ENCODE data around the gene SMG5. TPM values are rescaled to one million over a fixed set of nuclear protein-coding genes. Genes with fewer than 3 reads are reported as not detected.

Gene SMG5
- total RNA-seq, 1 experiment from 2014 or later = 140 TPM

GRCh38 chr1:156286061-156286460 is 3.4 kb upstream of the SMG5 start:
- Mint-ChIP-seq H3K27ac (ENCODE audit: low read depth, unreplicated experiment) (no peak overlapping the region), H3K9me3 (ENCODE audit: unreplicated experiment) (no peaks in the 10 kb centered on the region), H3K36me3 (ENCODE audit: insufficient read depth, unreplicated experiment) (peaks cover 24% of the 10 kb centered on the region), H3K4me1 (ENCODE audit: insufficient read depth, unreplicated experiment) (peaks cover 28% of the 10 kb centered on the region), H3K4me3 (ENCODE audit: unreplicated experiment) (no peak overlapping the region), H3K27me3 (ENCODE audit: insufficient read depth, unreplicated experiment) (no peaks in the 10 kb centered on the region)
- CTCF ChIA-PET = interaction anchor here (0.7 to 1.1 kb wide), 2 partner anchors 40 to 219 kb away, joined by 3 read pairs; no protein-coding TSS in a partner anchor
- DNase-seq (ENCODE audit: unreplicated experiment) = no peak
- TF ChIP-seq, protein P1, sequence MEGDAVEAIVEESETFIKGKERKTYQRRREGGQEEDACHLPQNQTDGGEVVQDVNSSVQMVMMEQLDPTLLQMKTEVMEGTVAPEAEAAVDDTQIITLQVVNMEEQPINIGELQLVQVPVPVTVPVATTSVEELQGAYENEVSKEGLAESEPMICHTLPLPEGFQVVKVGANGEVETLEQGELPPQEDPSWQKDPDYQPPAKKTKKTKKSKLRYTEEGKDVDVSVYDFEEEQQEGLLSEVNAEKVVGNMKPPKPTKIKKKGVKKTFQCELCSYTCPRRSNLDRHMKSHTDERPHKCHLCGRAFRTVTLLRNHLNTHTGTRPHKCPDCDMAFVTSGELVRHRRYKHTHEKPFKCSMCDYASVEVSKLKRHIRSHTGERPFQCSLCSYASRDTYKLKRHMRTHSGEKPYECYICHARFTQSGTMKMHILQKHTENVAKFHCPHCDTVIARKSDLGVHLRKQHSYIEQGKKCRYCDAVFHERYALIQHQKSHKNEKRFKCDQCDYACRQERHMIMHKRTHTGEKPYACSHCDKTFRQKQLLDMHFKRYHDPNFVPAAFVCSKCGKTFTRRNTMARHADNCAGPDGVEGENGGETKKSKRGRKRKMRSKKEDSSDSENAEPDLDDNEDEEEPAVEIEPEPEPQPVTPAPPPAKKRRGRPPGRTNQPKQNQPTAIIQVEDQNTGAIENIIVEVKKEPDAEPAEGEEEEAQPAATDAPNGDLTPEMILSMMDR (IDR thresholded peaks at IDR 0.05; ENCODE audit: unreplicated experiment) = no peak
- POLR2A ChIA-PET = interaction anchor here (10.4 kb wide), 1 partner anchor 14 kb away, joined by 210 read pairs; the partner anchor contains the start of genes GLMP and VHLL
- BruUV-seq (replicated peaks) = no TSS peak
- intact Hi-C loops (cut with micrococcal nuclease) = no loop called here

DNA sequence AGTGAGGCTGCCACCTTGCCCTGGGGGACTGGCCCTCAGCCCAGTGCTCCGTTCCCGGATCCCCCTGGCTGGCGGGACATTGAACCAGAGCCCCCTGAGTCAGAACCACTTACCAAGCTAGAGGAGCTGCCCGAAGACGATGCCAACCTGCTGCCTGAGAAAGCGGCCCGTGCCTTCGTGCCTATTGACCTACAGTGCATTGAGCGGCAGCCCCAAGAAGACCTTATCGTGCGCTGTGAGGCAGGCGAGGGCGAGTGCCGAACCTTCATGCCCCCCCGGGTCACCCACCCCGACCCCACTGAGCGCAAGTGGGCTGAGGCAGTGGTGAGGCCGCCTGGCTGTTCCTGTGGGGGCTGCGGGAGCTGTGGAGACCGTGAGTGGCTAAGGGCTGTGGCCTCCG is 2.8 kb upstream of the SMG5 start:
- TF ChIP-seq, protein P1 (IDR thresholded peaks at IDR 0.05; ENCODE audit: unreplicated experiment) = no peak
- no TSS peak for BruUV-seq (replicated peaks)

DNA sequence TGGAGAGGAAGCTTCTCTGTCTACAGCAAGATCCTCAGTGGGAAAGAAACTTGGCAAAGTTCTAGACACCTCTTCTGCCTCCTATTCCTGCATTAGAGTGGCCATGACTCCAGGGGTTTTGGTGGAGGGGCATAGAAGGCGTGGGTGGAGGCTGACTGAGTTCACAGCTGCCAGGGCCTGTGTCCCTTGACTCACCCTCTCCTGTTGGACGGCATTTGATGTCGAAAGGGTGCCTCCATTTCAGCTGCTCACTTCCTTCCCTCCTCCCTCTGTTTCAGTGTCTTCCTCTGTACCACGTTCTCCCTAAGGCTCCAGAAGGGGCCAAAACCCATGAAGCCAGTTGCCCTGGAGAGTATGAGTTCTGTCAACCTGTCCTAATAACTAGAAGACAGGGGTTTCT is 2.1 kb upstream of the SMG5 start:
- intact Hi-C loops (cut with micrococcal nuclease) = loop anchor here (5.0 kb wide), 1 partner anchor 33 kb away; no protein-coding TSS in a partner anchor
- DNase-seq (ENCODE audit: unreplicated experiment) = peak; percentile 51
- POLR2A ChIA-PET = interaction anchor here (1.5 to 10.4 kb wide), 3 partner anchors 15 to 441 kb away, joined by 3 to 210 read pairs (median 45); partner anchors contain the start of genes GLMP and VHLL
- peak overlapping the region; percentile 92 for H3K4me3 Mint-ChIP-seq (ENCODE audit: unreplicated experiment)
- no TSS peak for BruUV-seq (replicated peaks)
- TF ChIP-seq, protein P1 (IDR thresholded peaks at IDR 0.05; ENCODE audit: unreplicated experiment) = no peak
- H3K4me1 Mint-ChIP-seq (ENCODE audit: insufficient read depth, unreplicated experiment) = peaks cover 34% of the 10 kb centered on the region
- H3K27me3 Mint-ChIP-seq (ENCODE audit: insufficient read depth, unreplicated experiment) = no peaks in the 10 kb centered on the region
- no peak overlapping the region for H3K27ac Mint-ChIP-seq (ENCODE audit: low read depth, unreplicated experiment)
- peaks cover 27% of the 10 kb centered on the region for H3K36me3 Mint-ChIP-seq (ENCODE audit: insufficient read depth, unreplicated experiment)
- no peaks in the 10 kb centered on the region for H3K9me3 Mint-ChIP-seq (ENCODE audit: unreplicated experiment)
- CTCF ChIA-PET = interaction anchor here (0.6 to 6.5 kb wide), 6 partner anchors 14 to 220 kb away, joined by 3 to 72 read pairs (median 3); no protein-coding TSS in a partner anchor

More for the DNA sequence above, 2.8 kb upstream of the SMG5 start:
- Mint-ChIP-seq H3K27me3 (ENCODE audit: insufficient read depth, unreplicated experiment) (no peaks in the 10 kb centered on the region), H3K27ac (ENCODE audit: low read depth, unreplicated experiment) (no peak overlapping the region), H3K36me3 (ENCODE audit: insufficient read depth, unreplicated experiment) (peaks cover 24% of the 10 kb centered on the region), H3K4me3 (ENCODE audit: unreplicated experiment) (no peak overlapping the region), H3K4me1 (ENCODE audit: insufficient read depth, unreplicated experiment) (peaks cover 34% of the 10 kb centered on the region), H3K9me3 (ENCODE audit: unreplicated experiment) (no peaks in the 10 kb centered on the region)
- intact Hi-C loops (cut with micrococcal nuclease) = no loop called here
- DNase-seq (ENCODE audit: unreplicated experiment) = no peak
- ChIA-PET POLR2A (interaction anchor here (10.4 kb wide), 1 partner anchor 14 kb away, joined by 210 read pairs; the partner anchor contains the start of genes GLMP and VHLL), CTCF (no interaction called here)

- Mint-ChIP-seq H3K27ac (ENCODE audit: low read depth, unreplicated experiment) (peak within 1 kb of the TSS; percentile 93), H3K4me1 (ENCODE audit: insufficient read depth, unreplicated experiment) (peaks cover 34% of the 10 kb centered on the region), H3K36me3 (ENCODE audit: insufficient read depth, unreplicated experiment) (peaks cover 28% of the 10 kb centered on the region), H3K4me3 (ENCODE audit: unreplicated experiment) (peak within 1 kb of the TSS; percentile 92), H3K9me3 (ENCODE audit: unreplicated experiment) (no peaks in the 10 kb centered on the region), H3K27me3 (ENCODE audit: insufficient read depth, unreplicated experiment) (no peaks in the 10 kb centered on the region)
- ChIA-PET POLR2A (interaction anchor here (1.2 to 10.4 kb wide), 14 partner anchors 10 to 442 kb away, joined by 3 to 210 read pairs (median 10); partner anchors contain the start of genes GLMP, SLC25A44 and VHLL), CTCF (interaction anchor here (0.5 to 6.5 kb wide), 10 partner anchors 12 to 377 kb away, joined by 3 to 72 read pairs (median 3); partner anchors contain the start of gene SLC25A44)
- TF ChIP-seq, protein P1 (IDR thresholded peaks at IDR 0.05; ENCODE audit: unreplicated experiment) = no peak
- BruUV-seq (replicated peaks) = no TSS peak
- intact Hi-C loops (cut with micrococcal nuclease) = loop anchor here (5.0 kb wide), 1 partner anchor 33 kb away; no protein-coding TSS in a partner anchor
- DNase-seq (ENCODE audit: unreplicated experiment) = no peak
Measured at GRCh38 chr1:156284112-156284511, 1.5 kb upstream of the SMG5 start, which contains the start of gene TMEM79. Gene TMEM79, plus strand, starts transcription at chr1:156284325. Its CDS starts 902 bp downstream, at chr1:156285227.

Measured in MCF 10A (cell line).